Ishikawa (cell line): ENCODE data around the gene SEMA6A.

Source experiments
- EGR1 ChIP-seq: IDR thresholded peaks from 2 replicates; pipeline ENCODE4 v1.6.1; 2012
- EP300 ChIP-seq: IDR thresholded peaks from 2 replicates; pipeline ENCODE4 v1.6.1; 2012; ENCODE audit warnings: borderline replicate concordance
- FOXM1 ChIP-seq: IDR thresholded peaks from 2 replicates; pipeline ENCODE4 v1.6.1; 2012; ENCODE audit warnings: low read depth, borderline replicate concordance
- MAX ChIP-seq: IDR thresholded peaks from 2 replicates; pipeline ENCODE4 v1.6.1; 2012
- RAD21 ChIP-seq: IDR thresholded peaks from 2 replicates; pipeline ENCODE4 v1.6.1; 2012; ENCODE audit warnings: low read depth
- REST ChIP-seq: IDR thresholded peaks from 2 replicates; pipeline ENCODE4 v1.6.1; 2012; ENCODE audit warnings: low read depth, mild to moderate bottlenecking
- TEAD4 ChIP-seq: IDR thresholded peaks from 2 replicates; pipeline ENCODE4 v1.6.1; 2012

GRCh38 chr5:116454417-116454927 is 120.2 kb downstream of the SEMA6A start:
- TF ChIP-seq REST (no peak), EGR1 (no peak), TEAD4 (no peak), MAX (no peak), EP300 (no peak), FOXM1 (no peak), RAD21 (no peak)
